HK-2 (cell line): Measurements from ENCODE around the gene GIMAP7.
"Not testable (repeated sequence)": the region's sequence is repeated elsewhere in the genome, so short reads cannot be mapped to it uniquely, and the experiment has no call there.

Source experiments
- DNase-seq: peaks from one replicate; pipeline ENCODE4 v3.0.0-alpha.2; 2018; ENCODE audit not compliant: unreplicated experiment

GIMAP7 gene

DNA sequence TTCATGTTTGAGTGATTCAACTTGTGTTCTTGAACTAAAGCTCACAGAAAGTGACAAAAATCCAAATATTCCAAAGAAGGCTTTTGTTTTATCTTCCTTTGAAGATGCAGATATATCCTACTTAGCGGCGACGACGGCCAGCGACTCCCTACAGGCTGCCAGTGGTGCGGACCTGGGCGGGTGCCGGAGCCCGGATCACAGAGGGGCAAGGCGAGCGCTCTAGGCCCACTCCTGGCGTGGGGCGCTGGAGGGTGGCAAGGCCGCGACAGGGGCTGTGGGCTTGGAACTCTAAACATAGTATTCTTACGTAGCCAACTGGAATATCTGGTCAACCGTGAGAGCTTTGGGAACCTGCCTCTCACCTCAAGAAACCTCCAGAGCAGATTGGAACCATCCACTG lies 914 bp upstream of the GIMAP7 start:
- DNase-seq: no peak

- no peak for DNase-seq
Measured at GRCh38 chr7:150515248-150516147, 826 bp downstream of the GIMAP7 start.

DNA sequence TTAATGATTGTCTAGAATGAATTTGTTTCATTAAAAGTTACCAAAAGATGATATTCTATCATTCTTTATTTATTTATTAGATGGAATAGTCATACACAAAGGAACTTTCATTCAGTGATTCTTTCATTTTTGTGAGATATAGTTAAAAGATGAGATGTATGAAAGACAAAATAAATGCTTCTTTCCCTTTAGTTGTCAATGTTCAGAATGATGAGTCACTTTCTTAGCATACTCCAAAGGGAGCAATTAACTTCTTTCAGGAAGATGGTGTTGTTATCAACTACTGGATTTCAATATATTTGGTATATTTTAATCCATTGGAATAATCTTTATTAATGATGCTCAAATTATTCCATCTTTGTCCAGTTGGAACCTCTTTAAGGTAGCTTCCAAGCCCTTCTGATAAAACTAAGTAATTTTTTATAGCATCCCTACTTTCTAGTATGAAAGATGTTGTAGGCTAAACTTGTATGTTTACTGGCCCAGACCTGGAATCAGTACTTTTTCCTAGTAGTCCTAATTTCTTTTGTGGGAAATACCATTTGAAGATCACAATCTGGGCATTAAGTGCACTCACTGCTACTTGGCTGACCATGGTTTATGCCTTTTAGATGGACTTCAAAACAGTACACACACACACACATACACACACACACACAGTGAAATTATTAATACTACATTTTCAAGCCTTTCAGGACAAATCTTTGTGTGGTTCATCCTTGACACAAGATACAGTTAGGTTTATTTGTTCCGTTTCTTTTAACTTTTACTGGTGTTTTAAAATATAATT lies 2.5 kb downstream of the GIMAP7 start:
- no peak for DNase-seq

- no peak for DNase-seq
Measured at GRCh38 chr7:150519310-150519709, 4.6 kb downstream of the GIMAP7 start.

DNA sequence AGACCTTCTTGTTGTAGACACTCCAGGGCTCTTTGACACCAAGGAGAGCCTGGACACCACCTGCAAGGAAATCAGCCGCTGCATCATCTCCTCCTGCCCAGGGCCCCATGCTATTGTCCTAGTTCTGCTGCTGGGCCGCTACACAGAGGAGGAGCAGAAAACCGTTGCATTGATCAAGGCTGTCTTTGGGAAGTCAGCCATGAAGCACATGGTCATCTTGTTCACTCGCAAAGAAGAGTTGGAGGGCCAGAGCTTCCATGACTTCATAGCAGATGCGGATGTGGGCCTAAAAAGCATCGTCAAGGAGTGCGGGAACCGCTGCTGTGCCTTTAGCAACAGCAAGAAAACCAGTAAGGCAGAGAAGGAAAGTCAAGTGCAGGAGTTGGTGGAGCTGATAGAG lies 5.5 kb downstream of the GIMAP7 start:
- DNase-seq: no peak

- not testable (repeated sequence) for DNase-seq
Measured at GRCh38 chr7:150522931-150523330, 8.3 kb downstream of the GIMAP7 start.

GRCh38 chr7:150524018-150524417 lies 9.3 kb downstream of the GIMAP7 start:
- no peak for DNase-seq

DNA sequence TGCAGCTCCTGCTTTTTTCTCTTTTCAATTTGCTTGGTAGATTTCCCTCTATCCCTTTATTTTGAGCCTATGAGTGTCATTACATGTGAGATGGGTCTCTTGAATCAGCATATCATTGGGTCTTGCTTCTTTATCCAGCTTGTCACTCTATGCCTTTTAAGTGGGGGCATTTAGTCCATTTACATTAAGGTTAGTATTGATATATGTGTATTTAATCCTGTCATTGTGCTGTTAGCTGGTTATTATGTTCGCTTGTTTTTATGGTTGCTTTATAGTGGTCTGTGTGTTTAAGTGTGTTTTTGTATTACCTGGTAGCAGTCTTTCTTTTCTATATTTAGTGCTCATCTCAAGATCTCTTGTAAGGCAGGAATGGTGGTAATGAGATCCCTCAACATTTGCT lies 17.0 kb downstream of the GIMAP7 start:
- no peak for DNase-seq

DNA sequence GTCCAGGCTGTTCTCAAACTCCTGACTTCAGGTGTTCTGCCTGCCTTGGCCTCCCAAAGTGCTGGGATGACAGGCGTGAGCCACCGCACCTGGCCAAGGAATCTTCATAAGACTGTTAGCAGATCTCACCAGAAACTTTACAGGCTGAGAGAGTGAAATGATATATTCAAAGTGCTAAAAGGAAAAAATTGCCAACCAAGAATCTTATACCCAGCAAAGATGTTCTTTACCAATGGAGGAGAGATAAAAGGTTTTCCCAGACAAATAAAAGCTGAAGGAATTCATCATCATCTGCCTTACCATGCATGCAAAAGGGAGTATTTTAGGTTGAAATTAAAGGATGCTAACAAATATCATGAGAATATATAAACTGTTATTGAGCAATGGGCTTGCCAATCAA lies 23.6 kb downstream of the GIMAP7 start:
- DNase-seq: no peak

DNA sequence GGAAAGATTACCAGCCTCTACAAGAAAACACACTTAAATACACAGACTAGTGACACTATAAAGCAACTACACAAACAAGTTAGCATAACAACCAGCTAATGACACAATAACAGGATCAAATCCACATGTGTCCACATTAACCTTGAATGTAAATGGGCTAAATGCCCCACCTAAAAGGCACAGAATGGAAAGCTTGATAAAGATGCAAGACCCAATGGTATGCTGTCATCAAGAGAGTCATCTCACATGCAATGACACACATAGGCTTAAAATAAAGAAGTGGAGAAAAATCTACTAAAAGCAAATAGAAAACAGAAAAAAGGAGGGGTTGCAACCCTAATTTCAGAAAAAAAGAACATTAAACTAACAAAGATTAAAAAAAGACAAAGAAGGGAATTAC lies 38.5 kb downstream of the GIMAP7 start:
- DNase-seq: no peak

- no peak for DNase-seq
Measured at GRCh38 chr7:150556521-150557138, 42.0 kb downstream of the GIMAP7 start.

DNA sequence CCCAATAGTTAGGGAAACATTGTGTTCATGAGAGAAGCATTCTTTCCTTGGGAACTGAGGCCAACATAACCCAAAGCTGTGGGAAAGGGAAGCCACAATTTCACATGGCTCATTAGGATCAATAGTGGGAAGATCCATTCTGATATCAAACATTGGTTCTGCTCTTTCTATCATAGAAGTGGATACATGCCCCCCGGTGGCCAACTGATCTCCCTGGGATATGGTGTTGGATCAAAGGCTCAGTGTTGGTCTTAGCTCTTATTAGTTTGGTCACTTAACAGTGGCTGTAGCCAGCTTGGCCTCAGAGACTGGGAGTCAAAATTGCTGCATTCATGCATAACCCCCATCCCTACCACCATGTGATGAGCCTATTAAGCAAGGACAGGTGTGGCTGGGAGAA lies 45.8 kb downstream of the GIMAP7 start:
- no peak for DNase-seq

DNA sequence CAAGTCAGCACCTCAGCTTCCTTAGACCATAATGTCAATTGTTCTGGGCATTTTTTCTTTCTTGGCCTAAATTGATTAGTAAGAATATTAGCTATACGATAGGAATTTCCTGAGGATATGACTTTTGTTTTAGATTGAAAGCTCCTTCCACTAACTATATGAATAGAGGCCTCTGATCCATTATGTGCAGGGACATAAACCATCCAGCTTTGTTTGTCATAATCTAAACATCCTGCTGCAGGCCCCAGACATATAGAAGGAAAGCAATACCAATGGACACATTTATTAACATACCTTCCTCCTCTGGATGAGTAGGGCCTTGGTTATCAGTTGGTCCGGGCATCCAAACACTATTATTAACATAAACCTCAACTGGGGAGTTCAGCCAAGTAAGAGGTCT lies 48.2 kb downstream of the GIMAP7 start:
- DNase-seq: no peak

DNA sequence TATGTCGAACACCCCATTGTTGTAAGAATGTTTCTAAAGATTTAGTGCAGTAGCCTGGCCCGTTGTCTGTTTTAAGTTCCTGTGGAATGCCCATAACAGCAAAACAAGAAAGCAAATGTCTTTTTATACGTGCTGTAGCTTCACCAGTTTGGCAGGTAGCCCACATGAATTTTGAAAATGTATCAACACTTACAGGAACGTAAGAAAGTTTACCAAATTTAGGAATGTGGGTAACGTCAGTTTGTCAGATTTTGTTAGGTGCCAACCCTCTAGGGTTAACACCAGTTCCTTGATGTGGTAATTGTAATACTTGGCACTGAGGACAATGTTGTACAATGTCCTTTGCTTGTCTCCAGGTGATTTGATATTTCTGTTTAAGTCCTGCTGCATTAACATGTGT lies 49.3 kb downstream of the GIMAP7 start:
- DNase-seq: no peak

DNA sequence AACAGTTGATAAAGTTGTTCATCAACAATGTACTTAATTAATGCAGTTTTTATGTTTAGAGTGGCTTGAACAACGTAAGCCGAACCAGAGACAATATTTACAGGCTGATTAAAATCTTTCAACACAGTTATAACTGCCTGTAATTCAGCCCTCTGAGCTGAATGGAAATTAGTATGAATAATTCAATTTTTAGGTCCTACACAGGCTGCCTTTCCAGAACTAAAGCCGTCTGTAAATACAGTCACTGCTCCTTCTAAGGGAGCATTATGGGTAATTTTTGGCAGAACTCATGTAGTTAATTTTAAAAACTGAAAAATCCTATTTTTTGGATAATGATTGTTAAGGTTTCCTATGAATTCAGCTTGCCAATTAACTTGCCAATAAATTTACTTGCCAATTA lies 49.9 kb downstream of the GIMAP7 start:
- DNase-seq: no peak

DNA sequence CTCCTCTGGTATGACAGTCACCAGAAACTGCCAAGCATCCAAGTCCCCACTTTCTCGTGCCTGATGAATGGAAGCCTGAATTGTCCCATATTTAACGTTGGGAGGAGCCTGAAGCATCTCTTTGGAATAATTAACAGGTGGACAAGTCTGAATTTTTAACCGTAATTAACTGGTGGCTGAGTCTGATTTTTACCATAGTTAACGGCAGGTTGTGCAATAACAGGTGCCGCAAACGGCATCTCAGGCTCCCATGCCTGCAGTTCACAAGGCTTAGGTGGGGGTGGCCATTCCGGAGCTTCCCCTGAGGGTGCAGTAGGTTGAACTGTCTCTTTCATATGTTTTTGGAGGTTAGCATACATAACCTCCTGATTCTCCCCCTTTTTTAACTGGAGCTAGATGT lies 50.6 kb downstream of the GIMAP7 start:
- no peak for DNase-seq

DNA sequence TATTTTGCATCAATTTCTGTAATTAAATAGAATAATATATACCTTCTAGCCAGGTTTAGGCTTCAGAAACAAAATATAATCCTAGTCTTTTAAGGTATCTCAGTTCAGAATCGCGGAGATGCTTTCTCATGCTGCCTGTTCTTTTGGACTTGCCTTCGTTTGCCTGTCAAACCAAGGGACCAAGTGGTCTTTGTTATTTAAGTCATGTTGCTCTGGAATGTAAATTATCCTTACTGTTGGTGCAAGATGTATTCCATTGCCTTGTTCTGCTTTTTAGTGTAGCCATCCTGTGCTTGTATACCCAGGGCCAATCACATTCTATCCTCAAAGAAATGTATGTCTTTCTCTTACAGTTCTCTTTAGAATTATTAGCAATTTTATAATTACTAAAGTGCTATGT lies 51.5 kb downstream of the GIMAP7 start:
- no peak for DNase-seq

GRCh38 chr7:150566572-150566971 lies 51.9 kb downstream of the GIMAP7 start:
- DNase-seq: no peak

GRCh38 chr7:150567169-150567568 lies 52.5 kb downstream of the GIMAP7 start, which contains the start of gene GIMAP4:
GIMAP4 (plus strand) TSS chr7:150567390; CDS start chr7:150569902, 2,512 bp downstream.
- no peak for DNase-seq

DNA sequence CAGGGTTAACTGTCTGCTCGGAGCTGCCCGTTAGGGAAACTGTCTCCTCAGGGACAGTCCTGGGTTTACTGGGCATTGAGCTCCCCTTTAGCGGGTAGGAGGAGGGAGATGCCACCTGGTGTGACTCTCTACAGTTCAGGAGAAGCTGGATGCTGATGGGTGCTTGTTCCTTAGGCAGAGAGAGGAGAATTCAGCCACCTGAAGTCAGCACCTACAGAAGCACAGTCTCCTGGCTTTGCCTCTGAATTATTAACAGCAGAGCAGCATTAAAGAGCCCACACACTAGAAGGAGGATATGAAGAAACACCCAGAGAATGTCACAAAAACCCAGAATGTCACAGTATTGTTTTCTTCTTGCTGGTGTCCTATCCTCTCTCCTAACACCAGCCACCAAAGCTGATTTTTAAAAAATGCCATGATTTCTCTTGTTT lies 53.2 kb downstream of the GIMAP7 start:
- DNase-seq: no peak

GRCh38 chr7:150568714-150569113 lies 54.0 kb downstream of the GIMAP7 start:
- no peak for DNase-seq

- no peak for DNase-seq
Measured at GRCh38 chr7:150569245-150569955, 54.7 kb downstream of the GIMAP7 start.
